K562 (cell line): Measurements from ENCODE around the gene ITPRIPL2.

Experiments used
- MECOM ChIP-seq: fragments of 250-450 bp; sonication (Bioruptor Pico); IDR thresholded peaks from 2 replicates; pipeline ENCODE4 v1.8.0; 2022; ENCODE audit warnings: inconsistent platforms
- POLR2A ChIP-seq: fragments of 450-650 bp; conservative IDR thresholded peaks from 2 replicates; pipeline ENCODE4 v1.6.1; 2016
- PURB ChIP-seq: sonication (generic); formaldehyde crosslinking; IDR thresholded peaks from 2 replicates; pipeline ENCODE4 v1.9.0; 2021; ENCODE audit warnings: low read depth, mild to moderate bottlenecking, missing genetic modification reagents
- SIN3B ChIP-seq: fragments of 450-650 bp; IDR thresholded peaks from 2 replicates; pipeline ENCODE4 v1.6.1; 2017; ENCODE audit warnings: low read depth, mild to moderate bottlenecking, moderate library complexity
- SMARCC2 ChIP-seq: fragments of 450-650 bp; IDR thresholded peaks from 2 replicates; pipeline ENCODE4 v1.6.1; 2017; ENCODE audit warnings: antibody characterized with exemption, moderate library complexity, mild to moderate bottlenecking, low read depth
- TRIM28 ChIP-seq: fragments of 450-650 bp; IDR thresholded peaks from 2 replicates; pipeline ENCODE4 v1.6.1; 2017
- ZNF143 ChIP-seq: sonication (generic); formaldehyde crosslinking; IDR thresholded peaks from 2 replicates; pipeline ENCODE4 v1.9.0; 2022; ENCODE audit warnings: mild to moderate bottlenecking, missing genetic modification reagents
- ZNF75A ChIP-seq: fragments of 450-650 bp; formaldehyde crosslinking; IDR thresholded peaks from 2 replicates; pipeline ENCODE4 v1.4.0; 2020; ENCODE audit warnings: mild to moderate bottlenecking
- TF ChIP-seq, protein P1 (sequence below): fragments of 150-350 bp; conservative IDR thresholded peaks from 2 replicates; pipeline ENCODE4 v1.6.1; 2014; ENCODE audit warnings: low read length
- TF ChIP-seq, protein P2 (sequence below): sonication (generic); formaldehyde crosslinking; IDR thresholded peaks from 2 replicates; pipeline ENCODE4 v1.8.1; 2022; ENCODE audit warnings: missing genetic modification reagents
- TF ChIP-seq, protein P3 (sequence below): fragments of 450-650 bp; IDR thresholded peaks from 2 replicates; pipeline ENCODE4 v1.7.1; 2018; ENCODE audit warnings: mild to moderate bottlenecking, low read depth; ENCODE audit not compliant: partially characterized antibody

DNA sequence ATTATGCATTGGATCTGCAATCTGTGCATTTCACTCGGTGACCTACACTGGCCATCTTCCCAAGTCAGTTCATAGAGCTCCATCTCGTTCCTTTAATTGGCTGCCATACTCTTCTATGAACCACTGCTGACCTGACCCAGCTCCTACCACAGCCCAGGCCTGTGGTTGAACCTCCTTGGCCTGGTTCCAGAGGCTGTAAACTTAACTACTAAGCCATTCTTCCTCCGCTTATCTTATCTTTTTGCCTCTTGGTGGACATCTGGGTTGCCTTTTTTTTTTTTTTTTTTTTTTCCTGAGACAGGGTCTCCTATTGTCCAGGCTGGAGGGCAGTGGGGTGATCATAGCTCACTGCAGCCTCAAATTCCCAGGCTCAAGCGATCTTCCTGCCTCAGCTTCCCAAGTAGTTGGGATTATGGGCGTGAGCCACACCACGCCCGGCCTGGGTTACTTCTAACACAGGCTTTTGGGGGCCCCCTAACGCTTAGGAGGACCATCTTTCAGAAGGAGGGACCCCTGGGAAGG lies 28.0 kb upstream of the ITPRIPL2 start:
- TF ChIP-seq ZNF143 (CRISPR knock-in tag) (no peak), ZNF75A (no peak), TRIM28 (no peak), SMARCC2 (peak; percentile 28; the same call in 1 of the 2 replicates), MECOM (no peak), PURB (CRISPR knock-in tag) (no peak), SIN3B (no peak), POLR2A (no peak)
- TF ChIP-seq, protein P1, sequence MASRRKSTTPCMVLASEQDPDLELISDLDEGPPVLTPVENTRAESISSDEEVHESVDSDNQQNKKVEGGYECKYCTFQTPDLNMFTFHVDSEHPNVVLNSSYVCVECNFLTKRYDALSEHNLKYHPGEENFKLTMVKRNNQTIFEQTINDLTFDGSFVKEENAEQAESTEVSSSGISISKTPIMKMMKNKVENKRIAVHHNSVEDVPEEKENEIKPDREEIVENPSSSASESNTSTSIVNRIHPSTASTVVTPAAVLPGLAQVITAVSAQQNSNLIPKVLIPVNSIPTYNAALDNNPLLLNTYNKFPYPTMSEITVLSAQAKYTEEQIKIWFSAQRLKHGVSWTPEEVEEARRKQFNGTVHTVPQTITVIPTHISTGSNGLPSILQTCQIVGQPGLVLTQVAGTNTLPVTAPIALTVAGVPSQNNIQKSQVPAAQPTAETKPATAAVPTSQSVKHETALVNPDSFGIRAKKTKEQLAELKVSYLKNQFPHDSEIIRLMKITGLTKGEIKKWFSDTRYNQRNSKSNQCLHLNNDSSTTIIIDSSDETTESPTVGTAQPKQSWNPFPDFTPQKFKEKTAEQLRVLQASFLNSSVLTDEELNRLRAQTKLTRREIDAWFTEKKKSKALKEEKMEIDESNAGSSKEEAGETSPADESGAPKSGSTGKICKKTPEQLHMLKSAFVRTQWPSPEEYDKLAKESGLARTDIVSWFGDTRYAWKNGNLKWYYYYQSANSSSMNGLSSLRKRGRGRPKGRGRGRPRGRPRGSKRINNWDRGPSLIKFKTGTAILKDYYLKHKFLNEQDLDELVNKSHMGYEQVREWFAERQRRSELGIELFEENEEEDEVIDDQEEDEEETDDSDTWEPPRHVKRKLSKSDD = no peak
- TF ChIP-seq, protein P2, sequence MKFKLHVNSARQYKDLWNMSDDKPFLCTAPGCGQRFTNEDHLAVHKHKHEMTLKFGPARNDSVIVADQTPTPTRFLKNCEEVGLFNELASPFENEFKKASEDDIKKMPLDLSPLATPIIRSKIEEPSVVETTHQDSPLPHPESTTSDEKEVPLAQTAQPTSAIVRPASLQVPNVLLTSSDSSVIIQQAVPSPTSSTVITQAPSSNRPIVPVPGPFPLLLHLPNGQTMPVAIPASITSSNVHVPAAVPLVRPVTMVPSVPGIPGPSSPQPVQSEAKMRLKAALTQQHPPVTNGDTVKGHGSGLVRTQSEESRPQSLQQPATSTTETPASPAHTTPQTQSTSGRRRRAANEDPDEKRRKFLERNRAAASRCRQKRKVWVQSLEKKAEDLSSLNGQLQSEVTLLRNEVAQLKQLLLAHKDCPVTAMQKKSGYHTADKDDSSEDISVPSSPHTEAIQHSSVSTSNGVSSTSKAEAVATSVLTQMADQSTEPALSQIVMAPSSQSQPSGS (CRISPR knock-in tag) = no peak
- TF ChIP-seq, protein P3, sequence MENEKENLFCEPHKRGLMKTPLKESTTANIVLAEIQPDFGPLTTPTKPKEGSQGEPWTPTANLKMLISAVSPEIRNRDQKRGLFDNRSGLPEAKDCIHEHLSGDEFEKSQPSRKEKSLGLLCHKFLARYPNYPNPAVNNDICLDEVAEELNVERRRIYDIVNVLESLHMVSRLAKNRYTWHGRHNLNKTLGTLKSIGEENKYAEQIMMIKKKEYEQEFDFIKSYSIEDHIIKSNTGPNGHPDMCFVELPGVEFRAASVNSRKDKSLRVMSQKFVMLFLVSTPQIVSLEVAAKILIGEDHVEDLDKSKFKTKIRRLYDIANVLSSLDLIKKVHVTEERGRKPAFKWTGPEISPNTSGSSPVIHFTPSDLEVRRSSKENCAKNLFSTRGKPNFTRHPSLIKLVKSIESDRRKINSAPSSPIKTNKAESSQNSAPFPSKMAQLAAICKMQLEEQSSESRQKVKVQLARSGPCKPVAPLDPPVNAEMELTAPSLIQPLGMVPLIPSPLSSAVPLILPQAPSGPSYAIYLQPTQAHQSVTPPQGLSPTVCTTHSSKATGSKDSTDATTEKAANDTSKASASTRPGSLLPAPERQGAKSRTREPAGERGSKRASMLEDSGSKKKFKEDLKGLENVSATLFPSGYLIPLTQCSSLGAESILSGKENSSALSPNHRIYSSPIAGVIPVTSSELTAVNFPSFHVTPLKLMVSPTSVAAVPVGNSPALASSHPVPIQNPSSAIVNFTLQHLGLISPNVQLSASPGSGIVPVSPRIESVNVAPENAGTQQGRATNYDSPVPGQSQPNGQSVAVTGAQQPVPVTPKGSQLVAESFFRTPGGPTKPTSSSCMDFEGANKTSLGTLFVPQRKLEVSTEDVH = no peak
